ENCODE data around the gene PEAK1. TPM values are rescaled to one million over a fixed set of nuclear protein-coding genes. Genes with fewer than 3 reads are reported as not detected.

The PEAK1 gene
- total RNA-seq, 1 donor from 2014 or later: 32.3 TPM

DNA sequence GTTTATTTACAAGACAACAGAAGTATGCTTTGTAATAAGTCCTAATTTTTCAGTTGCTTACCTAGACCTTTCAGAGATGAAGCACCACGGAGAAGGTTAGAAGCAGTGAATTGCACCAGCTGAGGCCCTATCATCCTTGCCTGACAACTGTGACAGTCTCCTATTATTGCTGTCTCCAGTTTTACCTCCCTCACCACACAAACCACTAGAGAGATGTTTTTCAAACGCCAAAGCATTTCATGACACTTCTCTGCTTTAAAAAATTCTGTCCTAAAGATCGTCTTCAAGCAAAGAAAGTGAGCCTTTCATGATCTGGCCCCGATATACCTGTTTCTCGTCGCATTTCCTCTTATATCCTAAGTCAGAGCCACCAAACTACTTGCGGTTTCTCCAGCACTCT lies 276.7 kb downstream of the PEAK1 start:
- Mint-ChIP-seq H3K4me1 (ENCODE audit: low read depth) (peaks cover 12% of the 10 kb centered on the region), H3K36me3 (ENCODE audit: insufficient read depth) (peaks cover 23% of the 10 kb centered on the region), H3K27me3 (no peaks in the 10 kb centered on the region), H3K9me3 (ENCODE audit: low read depth) (peaks cover 21% of the 10 kb centered on the region), H3K27ac (no peak overlapping the region), H3K4me3 (ENCODE audit: low read depth) (no peak overlapping the region)
- TF ChIP-seq, protein P1, sequence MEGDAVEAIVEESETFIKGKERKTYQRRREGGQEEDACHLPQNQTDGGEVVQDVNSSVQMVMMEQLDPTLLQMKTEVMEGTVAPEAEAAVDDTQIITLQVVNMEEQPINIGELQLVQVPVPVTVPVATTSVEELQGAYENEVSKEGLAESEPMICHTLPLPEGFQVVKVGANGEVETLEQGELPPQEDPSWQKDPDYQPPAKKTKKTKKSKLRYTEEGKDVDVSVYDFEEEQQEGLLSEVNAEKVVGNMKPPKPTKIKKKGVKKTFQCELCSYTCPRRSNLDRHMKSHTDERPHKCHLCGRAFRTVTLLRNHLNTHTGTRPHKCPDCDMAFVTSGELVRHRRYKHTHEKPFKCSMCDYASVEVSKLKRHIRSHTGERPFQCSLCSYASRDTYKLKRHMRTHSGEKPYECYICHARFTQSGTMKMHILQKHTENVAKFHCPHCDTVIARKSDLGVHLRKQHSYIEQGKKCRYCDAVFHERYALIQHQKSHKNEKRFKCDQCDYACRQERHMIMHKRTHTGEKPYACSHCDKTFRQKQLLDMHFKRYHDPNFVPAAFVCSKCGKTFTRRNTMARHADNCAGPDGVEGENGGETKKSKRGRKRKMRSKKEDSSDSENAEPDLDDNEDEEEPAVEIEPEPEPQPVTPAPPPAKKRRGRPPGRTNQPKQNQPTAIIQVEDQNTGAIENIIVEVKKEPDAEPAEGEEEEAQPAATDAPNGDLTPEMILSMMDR (IDR thresholded peaks at IDR 0.05; ENCODE audit: unreplicated experiment): no peak
- DNase-seq (ENCODE audit: low spot score, unreplicated experiment): no peak

DNA sequence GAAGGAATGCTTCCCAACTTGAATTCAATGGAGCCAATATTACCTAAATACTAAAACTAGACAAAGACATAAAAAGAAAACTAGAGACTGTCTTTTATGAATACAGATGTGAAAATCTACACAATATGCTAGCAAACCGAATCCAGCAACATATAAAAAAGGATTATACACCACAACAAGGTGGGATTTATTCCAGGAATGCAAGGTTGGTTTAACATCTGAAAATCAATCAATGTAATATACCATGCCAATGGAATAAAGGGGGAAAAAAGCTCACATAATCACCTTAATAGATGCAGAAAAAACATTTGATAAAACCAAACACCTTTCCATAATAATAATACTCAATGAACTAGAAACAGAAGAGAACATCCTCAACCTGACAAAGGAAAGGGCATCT lies 279.7 kb downstream of the PEAK1 start:
- Mint-ChIP-seq H3K4me1 (ENCODE audit: low read depth) (peaks cover 6% of the 10 kb centered on the region), H3K36me3 (ENCODE audit: insufficient read depth) (peaks cover 38% of the 10 kb centered on the region), H3K4me3 (ENCODE audit: low read depth) (no peak overlapping the region), H3K9me3 (ENCODE audit: low read depth) (peaks cover 34% of the 10 kb centered on the region), H3K27me3 (no peaks in the 10 kb centered on the region), H3K27ac (no peak overlapping the region)
- no peak for DNase-seq (ENCODE audit: low spot score, unreplicated experiment)
- TF ChIP-seq, protein P1 (IDR thresholded peaks at IDR 0.05; ENCODE audit: unreplicated experiment): no peak

DNA sequence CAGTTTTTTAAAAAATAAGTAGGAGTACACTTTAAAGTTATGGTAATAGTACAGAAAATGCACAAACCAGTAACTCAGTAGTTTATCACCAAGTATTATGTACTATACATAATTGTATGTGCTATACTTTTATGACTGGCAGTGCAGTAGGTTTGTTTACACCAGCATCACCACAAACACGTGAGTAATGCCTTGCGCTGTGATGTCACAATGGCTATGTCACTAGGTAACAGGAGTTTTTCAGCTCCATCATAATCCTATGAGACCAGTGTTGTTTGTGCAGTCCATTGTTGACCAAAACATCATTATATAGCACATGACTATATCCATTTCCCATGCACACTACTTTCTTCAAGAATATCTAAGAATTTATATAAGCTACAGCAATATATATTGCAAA lies 280.6 kb downstream of the PEAK1 start:
- Mint-ChIP-seq H3K4me3 (ENCODE audit: low read depth) (no peak overlapping the region), H3K4me1 (ENCODE audit: low read depth) (peaks cover 3% of the 10 kb centered on the region), H3K36me3 (ENCODE audit: insufficient read depth) (peaks cover 38% of the 10 kb centered on the region), H3K9me3 (ENCODE audit: low read depth) (peaks cover 34% of the 10 kb centered on the region), H3K27me3 (no peaks in the 10 kb centered on the region), H3K27ac (no peak overlapping the region)
- no peak for DNase-seq (ENCODE audit: low spot score, unreplicated experiment)
- TF ChIP-seq, protein P1 (IDR thresholded peaks at IDR 0.05; ENCODE audit: unreplicated experiment): no peak

DNA sequence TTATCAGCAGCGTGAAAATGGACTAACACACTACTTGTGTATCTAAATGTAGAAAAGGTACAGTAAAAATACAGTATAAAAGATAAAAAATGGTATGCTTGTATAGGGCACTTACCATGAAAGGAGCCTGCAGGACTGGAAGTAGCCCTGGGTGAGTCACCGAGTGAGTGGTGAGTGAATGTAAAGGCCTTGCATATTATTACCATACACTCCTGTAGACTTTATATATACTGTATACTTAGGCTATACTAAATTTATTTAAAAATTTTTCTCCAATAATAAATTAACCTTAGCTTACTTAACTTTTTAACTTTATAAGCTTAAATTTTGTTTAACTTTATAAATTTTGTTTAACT lies 281.8 kb downstream of the PEAK1 start:
- no peaks in the 10 kb centered on the region for H3K27me3 Mint-ChIP-seq
- H3K9me3 Mint-ChIP-seq (ENCODE audit: low read depth): peaks cover 34% of the 10 kb centered on the region
- no peak overlapping the region for H3K4me3 Mint-ChIP-seq (ENCODE audit: low read depth)
- H3K36me3 Mint-ChIP-seq (ENCODE audit: insufficient read depth): peaks cover 40% of the 10 kb centered on the region
- TF ChIP-seq, protein P1 (IDR thresholded peaks at IDR 0.05; ENCODE audit: unreplicated experiment): no peak
- no peak overlapping the region for H3K27ac Mint-ChIP-seq
- H3K4me1 Mint-ChIP-seq (ENCODE audit: low read depth): peaks cover 3% of the 10 kb centered on the region
- no peak for DNase-seq (ENCODE audit: low spot score, unreplicated experiment)

DNA sequence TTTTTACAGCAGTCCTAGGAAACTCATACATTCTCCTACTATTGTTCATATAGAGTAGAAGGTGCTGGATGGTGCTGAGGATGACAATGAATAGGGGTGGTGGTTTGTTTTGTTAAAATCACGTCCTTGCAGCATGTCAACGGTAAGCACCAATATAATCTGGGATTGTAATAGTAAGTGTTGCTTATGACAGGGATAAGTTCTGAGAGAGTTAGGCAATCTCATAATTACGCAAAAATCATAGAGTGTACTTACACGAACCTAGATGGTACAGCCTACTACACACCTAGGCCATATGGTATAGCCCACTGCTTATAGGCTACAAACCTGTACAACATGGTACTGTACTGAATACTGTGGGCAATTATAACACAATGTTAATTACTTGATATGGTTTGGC lies 284.7 kb downstream of the PEAK1 start:
- Mint-ChIP-seq H3K4me3 (ENCODE audit: low read depth) (no peak overlapping the region), H3K27ac (no peak overlapping the region), H3K9me3 (ENCODE audit: low read depth) (peaks cover 16% of the 10 kb centered on the region), H3K36me3 (ENCODE audit: insufficient read depth) (peaks cover 32% of the 10 kb centered on the region), H3K27me3 (no peaks in the 10 kb centered on the region), H3K4me1 (ENCODE audit: low read depth) (peaks cover 3% of the 10 kb centered on the region)
- no peak for DNase-seq (ENCODE audit: low spot score, unreplicated experiment)
- TF ChIP-seq, protein P1 (IDR thresholded peaks at IDR 0.05; ENCODE audit: unreplicated experiment): no peak

Data from progenitor cell of endocrine pancreas (in vitro differentiated cells).